ENCODE measurements around the gene CPSF4.
"Not testable (repeated sequence)": the region's sequence is repeated elsewhere in the genome, so short reads cannot be mapped to it uniquely, and the experiment has no call there.

DNA sequence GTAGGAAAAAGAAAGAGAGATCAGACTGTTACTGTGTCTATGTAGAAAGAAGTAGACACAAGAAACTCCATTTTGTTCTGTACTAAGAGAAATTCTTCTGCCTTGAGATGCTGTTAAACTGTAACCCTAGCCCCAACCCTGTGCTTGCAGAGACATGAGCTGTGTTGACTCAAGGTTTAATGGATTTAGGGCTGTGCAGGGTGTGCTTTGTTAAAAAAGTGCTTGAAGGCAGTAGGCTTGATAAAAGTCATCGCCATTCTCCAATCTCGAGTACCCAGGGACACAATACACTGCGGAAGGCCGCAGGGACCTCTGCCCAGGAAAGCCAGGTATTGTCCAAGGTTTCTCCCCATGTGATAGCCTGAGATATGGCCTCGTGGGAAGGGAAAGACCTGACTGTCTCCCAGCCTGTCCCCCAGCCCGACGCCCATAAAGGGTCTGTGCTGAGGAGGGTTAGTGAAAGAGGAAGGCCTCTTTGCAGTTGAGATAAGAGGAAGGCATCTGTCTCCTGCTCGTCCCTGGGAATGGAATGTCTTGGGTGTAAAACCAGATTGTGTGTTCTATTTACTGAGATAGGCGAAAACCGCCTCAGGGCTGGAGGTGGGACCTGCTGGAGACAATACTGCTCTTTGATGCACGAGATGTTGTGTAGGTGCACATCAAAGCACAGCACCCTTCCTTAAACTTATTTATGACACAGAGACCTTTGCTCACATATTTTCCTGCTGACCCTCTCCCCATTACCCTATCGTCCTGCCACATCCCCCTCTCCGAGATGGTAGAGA is 6.8 kb upstream of the CPSF4 start:
- TF ChIP-seq, protein P1, sequence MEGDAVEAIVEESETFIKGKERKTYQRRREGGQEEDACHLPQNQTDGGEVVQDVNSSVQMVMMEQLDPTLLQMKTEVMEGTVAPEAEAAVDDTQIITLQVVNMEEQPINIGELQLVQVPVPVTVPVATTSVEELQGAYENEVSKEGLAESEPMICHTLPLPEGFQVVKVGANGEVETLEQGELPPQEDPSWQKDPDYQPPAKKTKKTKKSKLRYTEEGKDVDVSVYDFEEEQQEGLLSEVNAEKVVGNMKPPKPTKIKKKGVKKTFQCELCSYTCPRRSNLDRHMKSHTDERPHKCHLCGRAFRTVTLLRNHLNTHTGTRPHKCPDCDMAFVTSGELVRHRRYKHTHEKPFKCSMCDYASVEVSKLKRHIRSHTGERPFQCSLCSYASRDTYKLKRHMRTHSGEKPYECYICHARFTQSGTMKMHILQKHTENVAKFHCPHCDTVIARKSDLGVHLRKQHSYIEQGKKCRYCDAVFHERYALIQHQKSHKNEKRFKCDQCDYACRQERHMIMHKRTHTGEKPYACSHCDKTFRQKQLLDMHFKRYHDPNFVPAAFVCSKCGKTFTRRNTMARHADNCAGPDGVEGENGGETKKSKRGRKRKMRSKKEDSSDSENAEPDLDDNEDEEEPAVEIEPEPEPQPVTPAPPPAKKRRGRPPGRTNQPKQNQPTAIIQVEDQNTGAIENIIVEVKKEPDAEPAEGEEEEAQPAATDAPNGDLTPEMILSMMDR (conservative IDR thresholded peaks at IDR 0.05 in 1 of 2, IDR thresholded peaks at IDR 0.05 in 1 of 2; ENCODE audit: low read depth in 1 of 2, low read length in 2 of 2): not testable (repeated sequence)
- not testable (repeated sequence) for TF ChIP-seq EZH2 (IDR thresholded peaks at IDR 0.05; ENCODE audit: low read length, missing control alignments)

All from fibroblast of lung (primary cell).